GM19351 (cell line): ENCODE measurements around the gene SHQ1.
A peak's percentile ranks its signal among the peaks of the same experiment; 100 is the strongest.

Experiments
- ATAC-seq: cut with Tn5 transposase; IDR thresholded peaks from one replicate; pipeline ENCODE4 v1.9.1; 2021; ENCODE audit warnings: mild to moderate bottlenecking, moderate library complexity; ENCODE audit not compliant: unreplicated experiment

Gene SHQ1

GRCh38 chr3:72855001-72855400 is 6.8 kb upstream of the SHQ1 start:
- no peak for ATAC-seq

DNA sequence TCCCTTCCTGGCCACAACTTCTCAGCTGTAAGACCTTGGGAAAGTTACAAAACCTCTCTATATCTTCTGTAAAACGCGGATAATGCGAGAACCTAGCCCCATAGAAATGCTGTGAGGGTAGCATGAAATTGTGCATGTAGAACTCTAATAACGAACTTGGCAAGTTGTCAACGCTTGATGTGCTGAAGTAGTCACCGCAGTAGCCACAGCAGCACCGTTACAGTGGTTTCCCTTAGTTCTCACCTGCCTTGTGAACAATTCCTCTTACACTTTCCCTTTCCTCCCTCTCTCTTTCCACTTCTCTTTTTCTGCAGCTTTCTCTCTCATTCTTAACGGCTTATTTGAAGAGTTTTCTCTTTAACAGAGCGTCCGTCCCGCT is 447 bp upstream of the SHQ1 start:
- peak; percentile 51 for ATAC-seq

DNA sequence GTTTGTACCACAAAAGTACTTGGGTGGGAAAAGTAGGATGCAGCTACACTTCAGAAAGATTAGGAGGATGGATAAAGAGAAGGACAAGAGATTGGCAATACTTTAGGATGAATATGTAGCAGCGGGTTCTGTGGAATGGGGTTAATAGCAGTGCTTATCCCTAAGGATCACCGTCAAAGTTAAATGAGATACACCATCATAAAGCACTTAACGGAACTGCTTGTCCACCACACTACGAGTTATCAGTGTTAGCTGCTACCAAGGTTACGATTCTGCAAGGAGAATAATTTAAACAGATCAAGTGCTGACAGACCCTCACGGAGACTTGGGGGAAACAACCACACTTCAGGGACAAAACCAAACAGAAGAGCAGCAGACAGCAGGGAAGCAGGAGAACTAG is 963 bp downstream of the SHQ1 start:
- ATAC-seq = no peak

GRCh38 chr3:72846166-72846565 is 2.1 kb downstream of the SHQ1 start:
- no peak for ATAC-seq

- no peak for ATAC-seq
Measured at GRCh38 chr3:72844436-72844993, 3.7 kb downstream of the SHQ1 start.

GRCh38 chr3:72839057-72839456 is 9.2 kb downstream of the SHQ1 start:
- ATAC-seq = no peak

- no peak for ATAC-seq
Measured at GRCh38 chr3:72836923-72837322, 11.3 kb downstream of the SHQ1 start.

DNA sequence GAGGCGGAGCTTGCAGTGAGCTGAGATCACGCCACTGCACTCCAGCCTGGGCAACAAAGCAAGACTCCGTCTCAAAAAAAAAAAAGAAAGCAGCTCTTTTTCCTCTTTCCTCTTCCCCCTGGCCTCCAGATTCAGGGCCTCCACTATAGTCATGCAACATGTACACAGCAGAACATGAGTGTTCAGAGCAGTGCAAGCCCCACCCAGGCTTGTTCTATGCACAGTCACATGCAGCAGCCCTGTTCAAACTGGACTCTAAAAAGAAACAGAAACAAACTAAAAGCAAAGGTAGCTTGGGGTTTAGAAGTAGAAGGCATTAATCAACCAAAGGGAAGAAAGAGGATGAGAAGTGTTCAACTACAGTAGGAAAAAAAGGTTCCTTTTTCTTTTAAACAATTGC is 11.8 kb downstream of the SHQ1 start:
- ATAC-seq = no peak

DNA sequence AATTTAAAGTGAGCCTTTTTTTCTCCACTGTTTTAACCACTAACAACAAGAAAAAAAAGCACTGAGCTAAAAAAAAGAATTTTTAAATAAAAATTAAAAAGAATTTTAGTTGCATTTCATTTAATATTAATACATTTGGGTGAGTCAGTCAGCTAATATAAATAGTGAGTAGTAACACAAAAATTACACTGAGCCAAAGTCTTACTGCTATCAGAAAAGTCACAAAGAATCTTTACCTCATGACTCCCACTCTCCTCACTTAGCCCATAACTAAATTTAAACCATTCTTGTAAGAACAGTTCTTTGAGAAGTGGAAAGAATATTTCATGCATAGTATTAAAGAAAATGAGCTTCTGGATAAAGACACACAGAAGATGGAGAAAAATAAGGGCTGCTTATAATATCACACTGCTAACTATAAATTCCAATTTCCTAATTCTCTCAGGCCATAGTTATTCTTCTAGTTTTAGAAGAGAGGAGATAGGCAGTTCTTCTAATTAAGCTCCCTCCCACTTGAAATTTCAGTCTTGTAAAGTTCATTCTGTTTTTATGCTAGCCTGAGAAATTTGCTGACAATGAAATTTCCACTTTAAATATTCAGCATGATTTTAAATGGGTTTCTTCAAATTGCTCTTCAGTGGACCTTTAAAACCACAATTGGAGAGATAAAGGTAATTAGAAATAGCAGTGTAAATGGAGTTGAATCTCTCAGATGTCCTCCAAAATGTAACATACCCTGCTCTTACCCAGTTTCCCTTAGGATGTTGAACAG is 17.6 kb downstream of the SHQ1 start:
- ATAC-seq = no peak

- ATAC-seq = no peak
Measured at GRCh38 chr3:72829701-72830100, 18.5 kb downstream of the SHQ1 start.

DNA sequence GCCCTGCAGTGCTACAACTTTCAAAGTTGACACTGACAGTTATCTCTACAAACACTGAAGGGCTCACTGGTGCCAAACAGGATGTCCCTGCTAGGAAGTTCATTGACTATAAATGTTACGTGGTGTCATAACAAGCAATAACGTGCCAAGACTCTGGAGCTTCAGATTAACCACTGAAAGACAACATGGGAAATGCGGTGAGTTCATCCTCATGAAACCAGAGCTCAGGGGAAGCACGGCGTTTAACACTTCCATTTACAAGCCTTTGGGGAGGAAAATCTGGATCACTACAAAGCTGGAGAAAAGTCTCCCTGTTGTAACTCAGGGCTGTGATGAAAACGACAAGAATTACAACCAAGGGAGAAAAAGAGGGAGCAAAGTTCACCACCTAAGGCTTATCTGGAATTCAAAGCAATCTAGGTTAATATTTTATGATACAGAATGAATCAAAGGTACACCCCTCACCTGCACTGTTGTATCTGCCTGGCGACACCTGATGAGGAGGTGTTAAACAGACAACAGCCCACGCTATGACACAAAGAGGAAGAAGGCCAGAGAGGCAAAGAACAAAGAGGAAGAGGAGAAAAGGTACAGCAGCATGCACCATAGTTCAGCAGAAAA is 27.0 kb downstream of the SHQ1 start:
- peak; percentile 39 for ATAC-seq

GRCh38 chr3:72820415-72820814 is 27.8 kb downstream of the SHQ1 start:
- ATAC-seq = no peak

DNA sequence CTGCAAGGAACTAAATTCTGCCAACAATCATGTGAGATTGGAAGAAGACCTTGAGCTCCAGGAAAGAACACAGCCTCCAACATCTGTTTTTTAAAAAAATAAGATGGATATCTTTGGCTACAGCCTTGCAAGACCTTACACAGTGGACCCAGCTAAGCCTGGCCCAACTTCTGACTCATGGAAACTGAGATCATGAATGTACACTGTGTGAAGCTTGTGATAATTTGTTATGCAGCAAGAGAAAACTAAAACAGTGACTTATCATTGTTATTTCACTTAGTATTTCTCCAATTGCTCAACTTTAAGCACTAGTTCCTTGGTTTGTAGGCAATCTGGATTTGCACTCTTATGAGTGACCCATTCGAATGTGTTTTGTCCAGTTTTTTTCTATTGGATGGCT is 29.3 kb downstream of the SHQ1 start:
- ATAC-seq = no peak

DNA sequence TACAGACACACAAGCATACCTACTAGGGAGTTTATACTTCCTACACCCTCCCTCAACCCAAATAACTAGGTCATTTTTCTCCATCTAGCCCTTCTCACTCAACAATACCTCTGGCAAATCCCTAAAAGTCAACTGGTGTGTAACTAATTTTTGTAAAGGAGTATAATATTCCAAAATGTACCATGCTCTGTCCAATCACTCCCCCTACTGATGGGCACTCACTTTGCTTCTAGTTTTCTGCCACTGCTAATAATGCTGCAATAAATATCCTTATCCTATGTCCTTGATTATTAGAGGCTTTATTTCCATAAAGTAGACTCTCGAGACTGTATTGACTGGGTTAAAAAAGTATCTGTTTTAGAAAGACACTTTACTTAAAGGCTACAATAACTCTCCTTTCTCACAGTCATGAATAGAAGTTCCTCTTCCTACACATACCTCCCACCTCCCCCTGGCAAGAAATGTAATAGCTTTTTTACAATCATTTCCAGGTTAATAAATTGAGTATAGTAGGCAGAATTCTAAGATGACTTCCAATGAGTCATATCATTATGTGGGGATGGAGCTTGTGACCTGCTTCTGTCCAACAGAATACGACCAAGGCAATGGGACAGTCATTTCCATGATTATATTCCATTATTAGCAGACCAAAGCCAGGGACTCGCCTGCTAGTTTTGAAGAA is 30.0 kb downstream of the SHQ1 start:
- no peak for ATAC-seq

- peak; percentile 52 for ATAC-seq
Measured at GRCh38 chr3:72816862-72817355, 31.3 kb downstream of the SHQ1 start.

DNA sequence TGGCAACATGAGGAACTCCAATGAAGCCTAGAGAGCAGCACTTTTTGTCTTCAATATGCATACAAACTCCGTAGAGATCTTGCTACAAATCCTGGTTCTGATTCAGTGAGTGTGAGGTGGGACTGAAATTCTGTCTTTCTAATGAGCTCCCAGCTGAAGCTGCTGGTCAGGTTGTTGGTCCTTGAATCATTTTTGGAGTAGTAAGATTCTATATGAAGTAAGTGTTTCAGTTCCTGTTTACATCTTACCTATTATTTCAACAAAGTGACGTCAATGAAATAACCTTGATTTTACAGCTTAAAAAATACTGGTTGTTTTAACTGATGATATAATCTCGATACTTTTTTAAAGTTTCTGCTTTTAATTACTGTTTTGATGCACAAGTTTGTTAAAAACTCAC is 33.9 kb downstream of the SHQ1 start:
- ATAC-seq = peak; percentile 62

DNA sequence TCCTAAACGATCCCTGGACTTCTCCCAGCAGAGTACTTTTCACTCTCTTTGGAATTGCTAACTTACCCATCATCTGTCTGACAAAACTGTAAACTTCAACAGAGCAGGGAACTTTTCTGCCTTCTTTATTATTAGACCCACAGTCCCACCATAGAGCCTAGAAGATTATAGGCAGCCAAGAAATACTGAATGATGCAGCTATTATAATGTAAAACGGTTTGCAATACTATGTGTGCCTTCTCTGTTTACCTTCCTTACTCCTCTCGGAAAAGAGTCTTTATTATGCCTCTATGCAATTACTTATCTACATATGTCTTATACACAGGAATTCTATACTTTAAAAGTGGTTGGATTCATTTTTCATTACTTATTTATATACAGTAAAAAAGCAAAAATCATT is 36.0 kb downstream of the SHQ1 start:
- no peak for ATAC-seq

DNA sequence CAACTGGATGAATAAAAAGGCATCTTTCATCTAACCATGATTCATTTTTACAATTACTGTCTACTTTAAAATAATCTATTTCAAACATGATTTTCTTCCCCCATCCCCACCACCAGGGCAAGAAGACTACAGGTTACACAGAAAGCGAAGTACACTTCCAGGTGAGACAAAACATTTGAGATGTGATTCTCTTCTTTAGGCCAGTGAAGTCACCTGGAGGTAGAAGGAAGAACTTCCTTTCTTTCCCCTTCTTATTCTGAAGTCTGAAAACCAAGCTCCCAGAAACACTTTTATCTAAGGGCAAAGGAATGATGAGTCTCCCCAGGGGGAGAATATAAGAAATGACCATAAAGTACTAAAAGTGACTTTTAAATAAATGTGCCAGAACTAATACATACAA is 36.7 kb downstream of the SHQ1 start:
- ATAC-seq = no peak

GRCh38 chr3:72810659-72811434 is 37.4 kb downstream of the SHQ1 start:
- ATAC-seq = no peak

- ATAC-seq = no peak
Measured at GRCh38 chr3:72810063-72810462, 38.2 kb downstream of the SHQ1 start.

DNA sequence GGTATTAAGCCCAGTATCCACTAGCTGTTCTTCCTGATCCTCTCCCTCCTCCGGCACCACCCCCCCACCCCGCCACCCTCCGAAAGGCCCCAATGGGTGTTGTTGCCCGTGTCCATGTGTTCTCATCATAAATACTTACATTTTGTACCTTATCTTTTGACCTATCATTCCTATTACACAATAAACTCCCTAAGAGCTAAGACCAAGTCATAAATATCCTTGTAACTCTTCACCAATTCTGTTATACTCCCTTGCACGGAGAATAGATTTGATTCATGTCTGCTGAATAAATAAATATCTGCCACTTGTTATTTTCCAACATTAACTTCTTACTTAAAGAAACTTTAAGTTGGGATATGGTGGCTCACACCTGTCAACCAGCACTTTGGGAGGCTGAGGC is 43.9 kb downstream of the SHQ1 start:
- ATAC-seq = no peak
